Measurements from ENCODE around the gene SP6. TPM values are rescaled to one million over a fixed set of nuclear protein-coding genes. Genes with fewer than 3 reads are reported as not detected.

SP6 gene
- total and polyA plus RNA-seq, 2 of the 8 experiments (the other 6 are each of a cell fraction or from before 2014, with no cell fraction given), result 1.2 to 1.5 TPM

- Histone ChIP-seq H3K27ac (ENCODE audit: low read depth, low read length) (peak within 1 kb of the TSS; percentile 83), H2AK5ac (ENCODE audit: low read depth, low read length) (no peak within 1 kb of the TSS), H3K79me2 (ENCODE audit: control insufficient read depth in 1 of 2, insufficient read depth in 2 of 2, low read length in 2 of 2) (peaks cover 0 to 21% of the 10 kb centered on the region in 2 experiments; a peak in 3 of 4 replicates), H3K56ac (replicated peaks; ENCODE audit: insufficient read length, low read depth, low read length) (peak within 1 kb of the TSS; percentile 19), H4K5ac (ENCODE audit: insufficient read length, low read depth, low read length) (peak within 1 kb of the TSS; percentile 90), H2BK5ac (ENCODE audit: low read depth, low read length) (peak within 1 kb of the TSS; percentile 73), H2BK12ac (ENCODE audit: low read depth, low read length) (no peak within 1 kb of the TSS; the same call in 1 of the 2 replicates), H4K8ac (ENCODE audit: extremely low read depth, insufficient read depth, low read length) (peak within 1 kb of the TSS; percentile 96), H2BK15ac (ENCODE audit: low read length) (0 out of 2 replicates have a peak within 1 kb of the TSS, but pooled peaks have one; percentile 25), H2BK20ac (ENCODE audit: low read length) (no peak within 1 kb of the TSS), H4K91ac (replicated peaks; ENCODE audit: insufficient read length, low read length) (peak within 1 kb of the TSS; percentile 86), H3K36me3 (ENCODE audit: control insufficient read depth in 2 of 4, insufficient read depth in 4 of 4, low read length in 3 of 4) (no peaks in the 10 kb centered on the region), H3K14ac (ENCODE audit: insufficient read length) (no peak within 1 kb of the TSS), H3K79me1 (ENCODE audit: low read depth, low read length) (peaks cover 10% of the 10 kb centered on the region; the same call in 1 of the 2 replicates), H3K27me3 (replicated peaks in 1 of 4; ENCODE audit: control insufficient read depth in 3 of 4, extremely low read depth in 1 of 4, insufficient read depth in 3 of 4, low read length in 3 of 4) (no peaks in the 10 kb centered on the region; a peak in 1 of 7 replicates), H4K20me1 (replicated peaks in 1 of 2; ENCODE audit: control insufficient read depth in 1 of 2, insufficient read depth in 2 of 2, low read length in 2 of 2) (no peaks in the 10 kb centered on the region), H3K23ac (ENCODE audit: insufficient read length) (no peak within 1 kb of the TSS), H3K4me3 (ENCODE audit: extremely low read depth in 1 of 4, insufficient read depth in 2 of 4, low read depth in 3 of 4, low read length in 4 of 4) (peak within 1 kb of the TSS; percentile 85 to 99 (median 93)), H3K9ac (replicated peaks in 1 of 4; ENCODE audit: extremely low read depth in 1 of 4, low read depth in 3 of 4, low read length in 3 of 4) (peak within 1 kb of the TSS; percentile 69 to 85 (median 80)), H3K4me1 (replicated peaks in 1 of 4; ENCODE audit: control insufficient read depth in 3 of 4, insufficient read depth in 4 of 4, low read length in 3 of 4) (peaks cover 0 to 9% (median 4%) of the 10 kb centered on the region in 4 experiments; a peak in 6 of 7 replicates), H3K18ac (ENCODE audit: extremely low read depth, low read length) (peak within 1 kb of the TSS; percentile 91), H3K4ac (replicated peaks; ENCODE audit: insufficient read length, low read depth, low read length) (peak within 1 kb of the TSS; percentile 27), H3K9me3 (ENCODE audit: insufficient read depth in 2 of 2, low read depth in 1 of 2, low read length in 1 of 2) (no peaks in the 10 kb centered on the region), H2AFZ (ENCODE audit: low read length) (peak within 1 kb of the TSS; percentile 68; the same call in 1 of the 2 replicates), H3K4me2 (ENCODE audit: insufficient read depth in 1 of 2, low read depth in 2 of 2, low read length in 2 of 2) (peak within 1 kb of the TSS; percentile 95 to 100), H2BK120ac (replicated peaks; ENCODE audit: low read depth, low read length) (no peak within 1 kb of the TSS), H3K23me2 (ENCODE audit: low read depth, low read length) (peaks cover 4% of the 10 kb centered on the region)
- DNase-seq (ENCODE audit: low read depth in 1 of 2, low spot score in 2 of 2), result peak; percentile 100
- POLR2A ChIA-PET (ENCODE audit: partially characterized antibody), result interaction anchor here (0.6 to 8.9 kb wide), 26 partner anchors 9 to 196 kb away, joined by 3 to 134 read pairs (median 5); partner anchors contain the start of genes CDK5RAP3, LRRC46, MRPL10 and PNPO
- CTCF ChIA-PET (ENCODE audit: partially characterized antibody), result interaction anchor here (0.7 to 18.8 kb wide), 15 partner anchors 10 to 121 kb away, joined by 3 to 1206 read pairs (median 4); partner anchors contain the start of genes PRR15L, SCRN2 and SP6
- WGBS, 2 experiments (ENCODE audit: extremely low coverage in 1 of 2, insufficient coverage in 1 of 2, insufficient read length in 1 of 2, insufficient replicate concordance in 2 of 2, low coverage in 1 of 2, low lambda C conversion rate in 2 of 2, missing lambda C conversion rate in 1 of 2), result 2% methylated on average over 39 of the region's 70 CpGs; no CpG with 5 or more reads in 1 of the 2 experiments
- peak; percentile 96 for FAIRE-seq
- peak; percentile 14; the same call in 1 of the 2 replicates for TF ChIP-seq POLR2AphosphoS5 (IDR thresholded peaks at IDR 0.05; ENCODE audit: low read depth, low read length)
- no peak; the same call in 1 of the 2 replicates for TF ChIP-seq TBP (IDR thresholded peaks at IDR 0.05; ENCODE audit: low read depth, low read length)
- no peak for TF ChIP-seq SAP30 (IDR thresholded peaks at IDR 0.05; ENCODE audit: insufficient read depth, insufficient replicate concordance, low read length)
- TF ChIP-seq BCL11A (IDR thresholded peaks at IDR 0.05; ENCODE audit: low read depth in 2 of 2, low read length in 2 of 2), result no peak
- no peak for TF ChIP-seq SIRT6 (IDR thresholded peaks at IDR 0.05; ENCODE audit: low read length)
- peak; percentile 94 for TF ChIP-seq GABPA (IDR thresholded peaks at IDR 0.05; ENCODE audit: borderline replicate concordance, insufficient read depth, low read length)
- TF ChIP-seq NANOG (IDR thresholded peaks at IDR 0.05; ENCODE audit: insufficient read depth, low read depth, low read length, poor library complexity, severe bottlenecking), result no peak
- TF ChIP-seq BRCA1 (IDR thresholded peaks at IDR 0.05; ENCODE audit: low read depth, low read length), result no peak
- 0 out of 2 replicates have a peak, but pooled peaks have one; percentile 29 for TF ChIP-seq JUND (IDR thresholded peaks at IDR 0.05; ENCODE audit: low read length)
- TF ChIP-seq TAF7 (optimal IDR thresholded peaks at IDR 0.05; ENCODE audit: borderline replicate concordance, low read depth, low read length), result peak; percentile 52
Observed at GRCh38 chr17:47895856-47896671, 45.1 kb upstream of the SP6 start, which contains the start of gene SP2. Gene SP2 (plus strand): TSS chr17:47896236. CDS start chr17:47896287, 51 bp downstream.

All from H1 (cell line).